ENCODE results near the gene TARDBP. TPM values are rescaled to one million over a fixed set of nuclear protein-coding genes. Genes with fewer than 3 reads are reported as not detected.

The TARDBP gene
- total and polyA plus RNA-seq, 9 of the 15 experiments (the other 6 are each of a cell fraction or from before 2014, with no cell fraction given): 122 to 515 (median 243) TPM

DNA sequence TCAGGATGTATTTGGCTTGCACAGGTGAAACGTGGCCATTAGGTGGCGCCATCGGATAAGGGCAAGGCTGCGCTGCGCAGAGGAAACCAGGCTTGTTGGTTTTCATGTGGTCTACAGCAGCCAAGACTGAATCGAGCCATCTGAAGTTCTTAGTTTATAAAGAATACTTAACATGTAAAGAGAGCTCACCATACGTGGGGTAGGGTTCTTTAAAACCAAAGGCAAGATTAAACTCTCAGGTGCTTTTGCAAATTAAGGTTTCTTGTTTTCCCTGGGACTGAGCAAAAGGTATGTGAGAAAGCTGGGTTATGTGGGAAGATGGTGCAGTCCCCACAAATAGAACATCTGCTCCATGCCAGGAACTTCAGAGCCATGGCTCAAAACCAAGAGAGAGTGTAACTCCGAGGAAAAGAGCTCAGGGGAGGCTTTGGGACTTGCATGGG is 25.3 kb downstream of the TARDBP start (continued):
- no peak; the same call in 1 of the 2 replicates for TF ChIP-seq NR2C1 (IDR thresholded peaks at IDR 0.05)
- no peak for TF ChIP-seq NR2C1 (tag; IDR thresholded peaks at IDR 0.05)
- 0 out of 4 replicates have a peak, but pooled peaks of 1 of the 2 experiments have one; percentile 10 for TF ChIP-seq KDM1A (IDR thresholded peaks at IDR 0.05)
- TF ChIP-seq U2AF2 (optimal IDR thresholded peaks at IDR 0.05; ENCODE audit: low read depth, low read length): no peak
- peak in 1 of 2 experiments; percentile 72; a peak in 1 of 4 replicates for TF ChIP-seq RCOR1 (IDR thresholded peaks at IDR 0.05; ENCODE audit: borderline replicate concordance in 1 of 2, low read depth in 2 of 2, low read length in 2 of 2)
- TF ChIP-seq RBM17 (IDR thresholded peaks at IDR 0.05; ENCODE audit: borderline replicate concordance, low read depth, low read length): no peak
- TF ChIP-seq SPI1 (IDR thresholded peaks at IDR 0.05; ENCODE audit: borderline replicate concordance, low read depth, low read length): no peak
- TF ChIP-seq, protein P1, sequence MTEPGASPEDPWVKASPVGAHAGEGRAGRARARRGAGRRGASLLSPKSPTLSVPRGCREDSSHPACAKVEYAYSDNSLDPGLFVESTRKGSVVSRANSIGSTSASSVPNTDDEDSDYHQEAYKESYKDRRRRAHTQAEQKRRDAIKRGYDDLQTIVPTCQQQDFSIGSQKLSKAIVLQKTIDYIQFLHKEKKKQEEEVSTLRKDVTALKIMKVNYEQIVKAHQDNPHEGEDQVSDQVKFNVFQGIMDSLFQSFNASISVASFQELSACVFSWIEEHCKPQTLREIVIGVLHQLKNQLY (CRISPR knock-in tag; conservative IDR thresholded peaks at IDR 0.05): no peak
- no peak for TF ChIP-seq ZSCAN32 (CRISPR knock-in tag; IDR thresholded peaks at IDR 0.05)
- TF ChIP-seq, protein P2, sequence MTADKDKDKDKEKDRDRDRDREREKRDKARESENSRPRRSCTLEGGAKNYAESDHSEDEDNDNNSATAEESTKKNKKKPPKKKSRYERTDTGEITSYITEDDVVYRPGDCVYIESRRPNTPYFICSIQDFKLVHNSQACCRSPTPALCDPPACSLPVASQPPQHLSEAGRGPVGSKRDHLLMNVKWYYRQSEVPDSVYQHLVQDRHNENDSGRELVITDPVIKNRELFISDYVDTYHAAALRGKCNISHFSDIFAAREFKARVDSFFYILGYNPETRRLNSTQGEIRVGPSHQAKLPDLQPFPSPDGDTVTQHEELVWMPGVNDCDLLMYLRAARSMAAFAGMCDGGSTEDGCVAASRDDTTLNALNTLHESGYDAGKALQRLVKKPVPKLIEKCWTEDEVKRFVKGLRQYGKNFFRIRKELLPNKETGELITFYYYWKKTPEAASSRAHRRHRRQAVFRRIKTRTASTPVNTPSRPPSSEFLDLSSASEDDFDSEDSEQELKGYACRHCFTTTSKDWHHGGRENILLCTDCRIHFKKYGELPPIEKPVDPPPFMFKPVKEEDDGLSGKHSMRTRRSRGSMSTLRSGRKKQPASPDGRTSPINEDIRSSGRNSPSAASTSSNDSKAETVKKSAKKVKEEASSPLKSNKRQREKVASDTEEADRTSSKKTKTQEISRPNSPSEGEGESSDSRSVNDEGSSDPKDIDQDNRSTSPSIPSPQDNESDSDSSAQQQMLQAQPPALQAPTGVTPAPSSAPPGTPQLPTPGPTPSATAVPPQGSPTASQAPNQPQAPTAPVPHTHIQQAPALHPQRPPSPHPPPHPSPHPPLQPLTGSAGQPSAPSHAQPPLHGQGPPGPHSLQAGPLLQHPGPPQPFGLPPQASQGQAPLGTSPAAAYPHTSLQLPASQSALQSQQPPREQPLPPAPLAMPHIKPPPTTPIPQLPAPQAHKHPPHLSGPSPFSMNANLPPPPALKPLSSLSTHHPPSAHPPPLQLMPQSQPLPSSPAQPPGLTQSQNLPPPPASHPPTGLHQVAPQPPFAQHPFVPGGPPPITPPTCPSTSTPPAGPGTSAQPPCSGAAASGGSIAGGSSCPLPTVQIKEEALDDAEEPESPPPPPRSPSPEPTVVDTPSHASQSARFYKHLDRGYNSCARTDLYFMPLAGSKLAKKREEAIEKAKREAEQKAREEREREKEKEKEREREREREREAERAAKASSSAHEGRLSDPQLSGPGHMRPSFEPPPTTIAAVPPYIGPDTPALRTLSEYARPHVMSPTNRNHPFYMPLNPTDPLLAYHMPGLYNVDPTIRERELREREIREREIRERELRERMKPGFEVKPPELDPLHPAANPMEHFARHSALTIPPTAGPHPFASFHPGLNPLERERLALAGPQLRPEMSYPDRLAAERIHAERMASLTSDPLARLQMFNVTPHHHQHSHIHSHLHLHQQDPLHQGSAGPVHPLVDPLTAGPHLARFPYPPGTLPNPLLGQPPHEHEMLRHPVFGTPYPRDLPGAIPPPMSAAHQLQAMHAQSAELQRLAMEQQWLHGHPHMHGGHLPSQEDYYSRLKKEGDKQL (CRISPR knock-in tag; IDR thresholded peaks at IDR 0.05; ENCODE audit: borderline replicate concordance): no peak
- TF ChIP-seq, protein P3, sequence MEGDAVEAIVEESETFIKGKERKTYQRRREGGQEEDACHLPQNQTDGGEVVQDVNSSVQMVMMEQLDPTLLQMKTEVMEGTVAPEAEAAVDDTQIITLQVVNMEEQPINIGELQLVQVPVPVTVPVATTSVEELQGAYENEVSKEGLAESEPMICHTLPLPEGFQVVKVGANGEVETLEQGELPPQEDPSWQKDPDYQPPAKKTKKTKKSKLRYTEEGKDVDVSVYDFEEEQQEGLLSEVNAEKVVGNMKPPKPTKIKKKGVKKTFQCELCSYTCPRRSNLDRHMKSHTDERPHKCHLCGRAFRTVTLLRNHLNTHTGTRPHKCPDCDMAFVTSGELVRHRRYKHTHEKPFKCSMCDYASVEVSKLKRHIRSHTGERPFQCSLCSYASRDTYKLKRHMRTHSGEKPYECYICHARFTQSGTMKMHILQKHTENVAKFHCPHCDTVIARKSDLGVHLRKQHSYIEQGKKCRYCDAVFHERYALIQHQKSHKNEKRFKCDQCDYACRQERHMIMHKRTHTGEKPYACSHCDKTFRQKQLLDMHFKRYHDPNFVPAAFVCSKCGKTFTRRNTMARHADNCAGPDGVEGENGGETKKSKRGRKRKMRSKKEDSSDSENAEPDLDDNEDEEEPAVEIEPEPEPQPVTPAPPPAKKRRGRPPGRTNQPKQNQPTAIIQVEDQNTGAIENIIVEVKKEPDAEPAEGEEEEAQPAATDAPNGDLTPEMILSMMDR (IDR thresholded peaks at IDR 0.05 in 2 of 3, conservative IDR thresholded peaks at IDR 0.05 in 1 of 3; ENCODE audit: insufficient read depth in 2 of 3, low read depth in 1 of 3, low read length in 3 of 3): peak; percentile 96 to 99 (median 99)
- no peak for TF ChIP-seq MYBL2 (IDR thresholded peaks at IDR 0.05; ENCODE audit: low read depth)
- TF ChIP-seq MYBL2 (CRISPR knock-in tag; IDR thresholded peaks at IDR 0.05; ENCODE audit: borderline replicate concordance): no peak
- TF ChIP-seq ZNF253 (CRISPR knock-in tag; conservative IDR thresholded peaks at IDR 0.05): peak; percentile 61; the same call in 1 of the 2 replicates
- TF ChIP-seq TRIM24 (IDR thresholded peaks at IDR 0.05): no peak
- TF ChIP-seq ELF4 (CRISPR knock-in tag; IDR thresholded peaks at IDR 0.05): no peak
- no peak for TF ChIP-seq CBX1 (IDR thresholded peaks at IDR 0.05; ENCODE audit: low read depth)
- TF ChIP-seq ZNF224 (CRISPR knock-in tag; IDR thresholded peaks at IDR 0.05): no peak

All from K562 (cell line).